A549 treated with GW870086 at 1 μM for 4 hours (cell line): ENCODE results near the gene CCDC197. TPM values are rescaled to one million over a fixed set of nuclear protein-coding genes. Genes with fewer than 3 reads are reported as not detected.

Experiments
- total RNA-seq: library from RNA; stranded (reverse); fragments of 200-300 nt; extraction: Qiagen RNA extraction; gene quantifications from 5 replicates; pipeline ENCODE4 v1.2.3, GENCODE V29; 2022; ENCODE audit warnings: low read depth

CCDC197 gene
- total RNA-seq: not detected in 5 replicates

GRCh38 chr14:93997082-93997481 lies at the start of gene CCDC197:
Gene CCDC197 (plus strand): TSS chr14:93997301. CDS start chr14:93998132, 831 bp downstream.

GRCh38 chr14:93976477-93977057 lies 20.5 kb upstream of the CCDC197 start, which contains the start of gene ASB2:
Gene ASB2 (minus strand): TSS chr14:93976570. CDS start chr14:93964539, 12,031 bp downstream.

GRCh38 chr14:94026173-94026888 lies 29.2 kb downstream of the CCDC197 start, which contains the start of gene OTUB2:
Gene OTUB2 (plus strand): TSS chr14:94026340. CDS start chr14:94026538, 198 bp downstream.

Other genes with a start within 250 kb of the CCDC197 start
- 0.22 to 0.35 TPM (median 0.31 TPM) in 5 replicates for gene PRIMA1, start 208.8 kb upstream of the CCDC197 start, total RNA-seq
- gene FAM181A, start 70.0 kb upstream of the CCDC197 start, total RNA-seq: not detected in 5 replicates
- gene ASB2, start 20.7 kb upstream of the CCDC197 start, total RNA-seq: 0.65 to 1.7 TPM (median 0.75 TPM) in 5 replicates
- 3.5 to 4.9 TPM (median 3.7 TPM) in 5 replicates for gene OTUB2, start 29.0 kb downstream of the CCDC197 start, total RNA-seq
- 155 to 183 TPM (median 177 TPM) in 5 replicates for gene DDX24, start 83.9 kb downstream of the CCDC197 start, total RNA-seq
- 18.3 to 22.4 TPM (median 20.2 TPM) in 5 replicates for gene IFI27L1, start 84.0 kb downstream of the CCDC197 start, total RNA-seq
- 0.47 to 2.4 TPM (median 1.8 TPM) in 5 replicates for gene IFI27, start 113.4 kb downstream of the CCDC197 start, total RNA-seq
- 53.9 to 68.4 TPM (median 56.1 TPM) in 5 replicates for gene IFI27L2, start 132.3 kb downstream of the CCDC197 start, total RNA-seq
- gene PPP4R4, start 177.0 kb downstream of the CCDC197 start, total RNA-seq: 0.22 to 0.51 TPM (median 0.38 TPM) in 5 replicates